HG02571 (cell line): ENCODE results near the gene TMEM30B.

Experiments
- ATAC-seq: cut with Tn5 transposase; IDR thresholded peaks from one replicate; pipeline ENCODE4 v1.9.1; 2021; ENCODE audit warnings: mild to moderate bottlenecking, moderate library complexity; ENCODE audit not compliant: unreplicated experiment

The TMEM30B gene

DNA sequence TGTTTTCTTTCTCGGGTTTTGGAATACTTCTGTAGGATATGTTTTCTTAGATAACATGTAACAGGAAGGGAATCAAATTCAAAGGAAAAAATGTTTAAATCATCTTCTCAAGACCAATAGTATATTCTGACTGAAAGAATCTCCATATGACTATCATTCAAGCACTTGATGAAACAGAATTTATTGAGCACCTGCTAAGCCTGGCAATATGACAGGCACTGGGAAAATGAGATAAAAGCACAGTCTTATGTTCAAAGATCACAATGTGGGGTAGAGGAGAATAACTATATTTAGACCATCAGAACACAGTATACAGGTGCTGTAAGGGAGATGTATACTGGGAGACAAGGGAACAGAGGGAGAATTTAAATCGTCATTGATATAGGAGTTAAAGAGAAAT lies 19.1 kb upstream of the TMEM30B start:
- ATAC-seq: no peak

DNA sequence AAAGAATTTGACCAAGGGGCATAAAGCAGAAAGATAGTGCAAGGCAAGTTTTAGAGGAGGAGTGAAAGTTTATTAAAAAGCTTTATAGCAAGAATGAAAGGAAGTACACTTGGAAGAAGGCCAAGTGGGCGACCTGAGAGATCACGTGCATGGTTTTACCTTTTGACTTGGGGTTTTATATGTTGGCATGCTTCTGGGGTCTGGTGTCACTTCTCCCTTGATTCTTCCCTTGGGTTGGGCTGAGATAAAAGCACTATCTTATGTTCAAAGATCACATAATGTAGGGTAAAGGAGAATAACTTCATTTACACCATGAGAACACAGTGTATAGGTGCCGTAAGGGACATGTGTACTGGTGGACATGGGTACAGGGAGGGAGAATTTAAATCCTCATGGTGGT lies 17.7 kb upstream of the TMEM30B start:
- ATAC-seq: no peak

DNA sequence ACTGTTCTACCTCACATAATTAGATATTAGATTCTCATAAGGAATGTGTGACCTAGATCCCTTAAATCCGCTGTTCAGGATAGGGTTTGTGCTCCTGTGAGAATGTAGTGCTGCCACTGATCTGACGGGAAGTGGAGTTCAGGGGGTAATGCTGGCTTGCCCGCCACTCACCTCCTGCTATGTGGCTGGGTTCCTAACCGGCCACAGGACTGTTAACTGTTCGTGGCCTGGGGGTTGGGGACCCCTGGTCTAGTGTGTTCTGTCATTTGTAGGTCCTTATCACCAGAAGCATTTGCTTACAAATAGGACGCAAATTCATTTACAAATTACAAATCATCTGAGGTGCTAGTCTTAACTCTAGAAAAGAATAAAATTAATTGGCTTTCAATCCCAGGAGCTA lies 16.4 kb upstream of the TMEM30B start:
- ATAC-seq: no peak

DNA sequence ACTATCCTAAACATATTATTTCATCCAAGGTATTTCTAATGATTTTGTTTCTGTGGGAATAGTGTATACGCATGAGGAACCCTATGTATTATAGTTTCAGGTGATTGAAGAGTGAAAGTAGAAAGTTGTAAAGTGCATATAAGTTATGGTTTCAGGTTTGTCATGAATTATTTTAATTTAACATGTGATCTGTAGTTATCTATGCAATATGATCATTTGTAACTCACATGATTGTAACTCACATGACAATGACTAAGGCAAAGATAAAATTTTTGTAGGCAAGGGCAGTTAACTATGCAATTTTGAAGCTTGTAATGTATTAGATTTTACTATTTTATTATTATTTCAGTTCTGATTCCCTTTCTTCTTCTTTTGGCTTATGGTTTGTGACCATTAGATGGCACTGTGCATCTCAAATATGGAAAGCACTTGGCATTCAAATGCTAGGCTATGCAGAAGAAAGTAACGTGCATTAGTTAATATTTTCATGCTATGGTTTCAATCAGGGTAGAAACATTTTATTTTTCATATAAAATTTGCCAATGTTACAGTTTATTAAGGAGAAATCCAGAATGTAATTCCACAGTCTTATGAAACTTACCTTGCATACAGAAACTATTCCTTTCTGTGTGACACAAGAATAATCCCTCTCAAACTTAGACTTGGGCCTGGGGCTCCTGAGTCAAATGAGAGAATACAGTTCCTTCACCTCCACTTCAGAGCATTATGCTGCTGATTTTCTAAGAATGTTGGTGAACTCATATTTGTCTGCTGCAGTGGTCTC lies 15.8 kb upstream of the TMEM30B start:
- no peak for ATAC-seq

DNA sequence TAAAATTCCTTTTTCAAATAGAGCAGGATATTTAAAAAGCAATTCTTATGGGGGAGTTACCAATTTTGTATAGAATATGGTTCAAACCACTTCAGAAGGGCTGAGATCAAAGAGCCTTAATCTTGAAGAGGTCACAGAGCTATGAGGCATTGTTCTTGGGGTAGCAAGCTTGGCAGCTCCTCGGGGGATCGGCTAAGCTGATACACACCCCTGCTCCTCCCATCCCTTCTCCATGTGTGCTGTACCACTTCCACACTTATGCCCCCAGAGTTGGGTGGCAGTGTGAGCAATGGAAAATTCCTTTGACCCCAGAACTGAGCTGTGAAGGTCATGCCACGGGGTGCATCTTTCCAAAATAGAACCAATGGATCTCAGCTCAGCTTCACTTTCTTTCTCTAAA lies 15.0 kb upstream of the TMEM30B start:
- no peak for ATAC-seq

DNA sequence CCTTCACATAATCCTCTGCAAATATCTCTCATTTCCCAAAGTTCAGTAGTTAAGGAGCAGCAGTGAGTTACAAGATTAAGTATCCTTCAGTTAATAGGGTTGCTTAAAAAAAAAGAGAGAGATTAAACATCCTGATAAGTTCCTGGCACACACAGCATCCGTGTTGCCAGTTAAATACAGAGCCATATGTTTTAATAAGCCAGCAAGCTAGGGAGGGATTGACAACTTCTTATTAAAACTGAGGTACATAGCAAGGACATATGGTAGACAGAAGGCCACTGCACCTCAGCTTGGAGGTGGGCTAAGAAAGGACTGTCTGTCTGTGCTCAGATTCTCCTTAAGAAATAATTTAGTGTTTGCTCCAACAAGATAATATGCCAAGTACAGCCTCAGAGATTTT lies 9.6 kb upstream of the TMEM30B start:
- no peak for ATAC-seq

DNA sequence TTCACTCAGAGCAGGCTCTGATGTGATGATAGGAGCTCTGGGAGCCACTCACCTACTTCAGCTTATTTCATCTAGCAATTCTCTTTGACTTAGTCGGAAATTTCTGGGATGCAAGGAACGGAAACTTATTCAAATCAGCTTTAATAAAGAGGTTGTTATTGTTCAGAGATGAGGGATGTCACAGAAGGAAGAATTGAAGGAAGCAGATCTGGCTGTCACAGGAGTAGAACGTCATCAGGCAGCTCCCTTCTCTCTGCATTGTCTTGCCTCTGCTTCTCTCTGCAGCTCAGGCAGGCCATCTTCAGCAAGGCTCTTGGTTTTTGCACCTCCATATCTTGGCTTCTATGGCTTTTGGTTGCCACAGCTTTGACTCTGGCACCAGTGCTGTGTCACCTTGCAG lies 7.6 kb upstream of the TMEM30B start:
- no peak for ATAC-seq

DNA sequence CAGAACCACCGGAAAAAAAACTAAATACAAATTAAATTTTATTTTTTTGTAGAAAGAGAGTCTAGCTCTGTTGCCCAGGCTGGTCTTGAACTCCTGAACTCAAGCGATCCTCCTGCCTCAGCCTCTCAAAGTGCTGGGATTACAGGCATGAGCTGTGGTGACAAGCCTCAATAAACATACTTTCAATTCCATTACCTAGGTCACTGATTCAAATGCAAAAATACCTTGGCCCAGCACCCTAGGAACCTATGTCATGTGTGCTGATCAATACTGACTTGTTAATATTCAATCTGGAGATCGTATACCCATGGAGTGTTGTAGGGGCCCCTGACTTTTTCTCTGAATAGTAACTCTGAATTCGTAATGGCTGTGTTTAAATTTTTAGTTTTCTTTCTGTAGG lies 7.1 kb upstream of the TMEM30B start:
- no peak for ATAC-seq

DNA sequence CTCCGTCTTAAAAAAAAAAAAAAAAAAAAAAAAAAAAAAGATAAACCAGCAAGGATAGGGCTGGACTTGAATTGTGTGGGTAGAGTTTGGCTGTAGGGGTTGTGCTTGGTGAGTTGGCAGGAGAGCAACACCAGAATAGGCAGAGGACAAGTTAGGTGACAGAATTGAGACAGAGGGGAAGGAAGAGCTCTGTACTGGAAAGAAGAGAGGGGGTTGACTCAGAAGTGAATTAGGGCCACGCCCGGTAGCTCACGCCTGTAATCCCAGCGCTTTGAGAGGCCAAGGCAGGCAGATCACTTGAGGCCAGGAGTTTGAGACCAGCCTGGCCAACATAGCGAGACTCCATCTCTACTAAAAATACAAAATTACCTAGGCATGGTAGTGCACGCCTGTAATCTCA lies 6.1 kb upstream of the TMEM30B start:
- ATAC-seq: no peak

DNA sequence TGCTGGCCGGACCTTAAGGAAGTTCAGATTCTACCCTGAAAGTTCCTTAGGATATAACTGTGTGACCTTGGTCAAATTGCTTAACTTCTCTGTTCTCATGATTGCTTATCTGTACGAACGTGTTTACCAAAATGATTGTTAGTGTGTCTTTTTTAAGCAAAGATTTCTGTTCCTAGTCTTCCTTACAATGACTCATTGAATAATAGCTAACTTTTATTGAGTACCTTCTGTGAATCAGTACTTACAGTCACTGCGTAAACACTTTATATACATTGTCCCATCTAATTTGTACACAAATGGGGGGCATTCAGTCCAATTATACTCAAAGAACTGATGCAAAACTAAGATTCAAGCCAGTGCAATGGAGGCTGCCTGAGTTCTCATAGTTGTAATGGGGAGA lies 4.2 kb upstream of the TMEM30B start:
- ATAC-seq: no peak

DNA sequence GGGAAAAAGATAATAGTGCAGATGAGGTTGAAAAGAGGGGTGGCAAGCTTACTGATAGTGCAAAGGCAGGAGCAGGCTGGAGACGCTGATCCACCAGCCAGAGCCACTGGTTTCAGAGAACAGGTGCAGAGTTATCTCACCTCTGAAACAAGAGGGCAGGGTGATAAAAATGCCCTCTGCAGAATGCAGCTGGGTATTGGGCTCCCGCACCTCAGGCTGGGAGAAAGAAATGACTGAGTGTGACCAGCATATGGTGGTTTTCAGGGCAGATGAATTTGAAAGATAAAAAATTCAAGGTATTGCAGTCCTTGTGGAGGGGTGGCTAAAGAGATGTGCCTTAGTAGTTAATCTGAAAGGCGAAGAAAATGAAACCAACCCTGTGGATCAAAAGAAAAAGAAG lies 2.9 kb upstream of the TMEM30B start:
- ATAC-seq: no peak

DNA sequence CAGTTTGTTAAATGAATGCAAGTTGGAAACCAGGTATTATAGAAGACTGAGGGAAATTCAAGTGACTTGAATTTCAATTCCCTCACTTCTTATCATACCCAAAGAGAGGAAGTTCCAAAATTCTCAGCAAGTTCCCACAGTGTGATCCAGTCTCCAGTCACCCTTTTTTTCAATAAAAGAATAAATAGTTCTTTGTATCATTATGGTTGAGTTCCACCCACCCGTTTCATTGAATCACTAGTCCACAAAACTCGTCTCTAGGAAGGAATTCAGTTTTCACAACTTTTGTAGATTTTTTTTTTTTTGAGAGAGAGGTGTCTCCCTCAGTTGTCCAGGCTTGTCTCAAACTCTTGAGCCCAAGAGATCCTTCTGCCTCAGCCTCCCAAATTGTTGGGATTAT lies 1.6 kb upstream of the TMEM30B start:
- ATAC-seq: no peak

DNA sequence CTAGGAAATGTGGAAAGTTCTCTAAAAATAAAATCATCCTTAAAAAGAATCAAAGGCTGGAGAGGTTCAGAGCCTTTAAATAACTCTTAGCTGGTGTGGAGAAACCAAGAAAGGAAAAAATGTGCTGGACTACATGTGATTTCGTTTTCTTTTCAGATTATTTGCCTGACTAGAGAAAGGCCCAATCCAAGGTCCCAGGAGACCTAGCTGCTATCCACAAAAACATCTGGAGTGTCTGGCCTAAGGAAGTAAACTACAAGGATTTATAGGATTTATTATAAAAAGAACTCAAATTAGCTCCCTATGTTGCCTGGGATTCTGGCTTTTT lies 774 bp upstream of the TMEM30B start:
- ATAC-seq: no peak

DNA sequence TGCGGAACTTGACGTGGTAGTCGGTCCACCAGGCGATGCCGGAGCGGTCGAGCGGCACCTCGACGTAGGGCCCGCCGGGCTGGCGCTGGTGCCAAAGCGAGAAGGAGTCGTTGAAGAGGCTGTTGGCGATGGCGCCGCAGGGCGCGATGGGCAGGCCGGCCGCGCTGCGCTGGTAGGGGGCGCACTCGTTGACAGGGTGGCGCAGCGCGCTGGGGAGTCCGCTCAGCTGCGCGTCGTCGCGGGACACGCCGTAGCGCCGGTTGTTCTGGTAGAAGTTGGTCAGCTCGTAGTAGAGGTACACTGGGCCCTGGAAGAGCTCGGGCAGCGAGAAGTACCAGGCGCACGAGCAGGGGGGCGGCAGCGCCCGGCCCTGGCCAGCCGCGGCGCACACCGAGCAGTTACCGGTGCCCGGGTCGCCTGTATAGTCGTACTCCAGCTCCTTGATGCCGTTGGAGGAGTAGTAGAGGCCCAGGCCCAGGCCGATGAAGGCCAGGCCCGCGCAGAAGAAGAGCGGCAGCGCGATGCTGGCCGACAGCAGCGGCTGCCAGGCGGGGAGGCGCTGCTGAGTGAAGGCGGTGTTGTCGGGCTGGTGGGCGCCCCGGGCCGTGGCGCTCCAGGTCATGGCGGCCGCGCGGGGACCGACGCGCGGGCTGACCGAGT lies 482 bp downstream of the TMEM30B start:
- no peak for ATAC-seq

DNA sequence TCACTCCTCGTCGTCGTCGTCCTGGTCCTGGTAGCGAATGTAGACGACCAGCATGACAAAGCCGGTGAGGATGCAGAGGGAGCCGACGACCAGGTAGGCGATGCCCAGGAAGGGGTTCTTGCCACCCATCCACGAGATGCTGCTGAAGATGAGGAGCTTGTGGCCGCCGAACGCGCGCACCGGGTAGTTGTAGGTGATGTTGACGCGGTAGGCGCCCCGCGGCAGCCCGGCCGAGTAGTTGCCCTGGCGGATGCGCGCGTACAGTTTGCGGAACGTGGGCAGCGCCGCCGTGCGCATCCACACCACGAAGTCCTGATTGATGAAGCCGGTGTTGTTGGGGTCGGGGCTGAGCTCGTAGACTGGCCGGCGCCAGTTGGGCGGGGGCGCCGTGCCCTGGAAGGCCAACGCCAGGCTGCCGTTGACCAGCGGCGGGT lies 1.0 kb downstream of the TMEM30B start:
- no peak for ATAC-seq

DNA sequence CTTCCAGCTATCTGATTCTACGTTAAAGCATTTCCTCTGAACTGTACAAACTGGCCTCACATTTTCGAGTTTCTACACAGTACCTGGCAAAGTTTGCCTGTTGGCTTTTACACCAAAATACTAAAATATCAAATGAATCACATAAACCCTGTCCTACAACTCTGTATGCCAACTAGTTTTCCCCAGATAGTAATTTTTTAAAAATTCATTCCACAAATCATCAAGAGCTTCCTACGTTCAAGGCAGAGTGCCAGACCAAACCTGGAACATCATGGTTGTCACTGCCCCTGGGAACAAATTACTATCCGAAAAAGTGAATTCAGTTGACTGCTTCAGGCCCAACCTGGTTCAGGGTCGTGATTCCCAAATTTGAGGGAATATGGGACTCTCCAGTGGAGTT lies 2.1 kb downstream of the TMEM30B start:
- no peak for ATAC-seq

DNA sequence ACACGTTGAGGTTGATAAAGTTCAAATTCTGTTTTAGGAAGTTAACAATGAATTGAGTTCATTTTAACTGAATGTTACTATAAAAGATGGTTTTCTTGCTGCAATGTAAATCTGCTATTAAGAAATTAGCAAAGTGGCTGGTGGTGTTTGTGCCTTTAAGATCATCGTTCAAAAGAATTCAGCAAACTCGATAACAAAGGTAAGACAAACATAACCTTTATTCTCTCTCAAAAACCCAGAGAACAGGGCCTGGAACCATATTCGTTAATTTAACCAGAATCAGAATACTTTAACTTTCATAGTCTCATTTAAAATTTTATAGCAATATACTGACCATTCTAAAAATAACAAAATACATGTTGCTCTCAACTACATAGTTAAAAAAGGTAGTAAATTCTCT lies 3.4 kb downstream of the TMEM30B start:
- ATAC-seq: no peak

DNA sequence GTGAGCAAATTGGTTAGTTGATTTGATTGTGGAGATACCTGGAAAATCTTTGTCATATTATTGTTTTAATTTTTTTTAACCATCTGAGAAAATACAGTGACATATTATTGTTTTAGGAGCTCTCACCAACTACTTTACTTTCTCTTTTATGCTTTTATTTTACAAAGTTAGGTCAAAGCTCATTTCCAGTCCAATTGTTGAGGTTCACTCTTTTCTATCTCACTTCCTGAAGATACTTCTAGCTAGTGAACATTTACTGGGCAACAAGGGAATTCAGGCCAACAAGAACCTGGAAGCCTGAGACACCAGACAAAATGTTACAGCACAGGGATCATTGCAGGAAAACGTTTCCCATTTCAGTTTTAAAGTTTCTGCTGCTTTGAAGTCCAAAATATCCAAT lies 3.9 kb downstream of the TMEM30B start:
- no peak for ATAC-seq

DNA sequence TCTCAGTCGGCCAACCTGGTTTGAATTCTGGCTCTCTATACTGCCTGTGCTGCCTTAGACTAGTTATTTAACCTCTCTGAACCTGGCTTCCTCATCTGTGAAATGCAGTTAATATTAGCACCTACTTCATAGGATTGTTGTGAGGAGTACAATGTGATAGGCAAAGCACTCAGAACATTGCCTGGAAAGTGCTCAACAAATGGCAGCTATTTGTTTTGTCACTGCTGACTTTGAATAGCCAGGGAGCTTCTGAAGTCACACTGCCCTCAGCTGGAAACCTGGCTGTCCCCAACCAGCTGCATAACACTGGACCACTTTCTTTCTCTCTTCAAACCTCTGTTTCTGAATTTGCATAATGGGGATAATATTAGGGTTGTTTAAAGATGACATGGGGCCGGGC lies 9.6 kb downstream of the TMEM30B start:
- no peak for ATAC-seq

DNA sequence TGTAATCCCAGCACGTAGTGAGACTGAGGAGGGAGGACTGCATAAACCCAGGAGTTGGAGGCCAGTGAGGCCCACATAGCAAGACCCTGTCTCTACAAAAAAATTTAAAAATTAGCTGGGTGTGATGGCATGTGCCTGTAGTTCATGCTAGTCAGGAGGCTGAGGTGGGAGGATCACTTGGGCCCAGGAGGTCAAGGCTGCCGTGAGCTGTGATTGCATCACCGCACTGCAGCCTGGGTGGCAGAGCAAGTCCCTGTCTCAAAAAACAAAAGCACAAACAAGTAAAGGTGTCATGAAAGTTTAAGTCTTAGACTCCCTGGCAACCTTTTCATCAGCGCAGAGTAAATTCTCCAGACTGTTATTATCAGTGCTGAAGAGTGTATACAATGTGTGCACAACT lies 10.4 kb downstream of the TMEM30B start:
- no peak for ATAC-seq

DNA sequence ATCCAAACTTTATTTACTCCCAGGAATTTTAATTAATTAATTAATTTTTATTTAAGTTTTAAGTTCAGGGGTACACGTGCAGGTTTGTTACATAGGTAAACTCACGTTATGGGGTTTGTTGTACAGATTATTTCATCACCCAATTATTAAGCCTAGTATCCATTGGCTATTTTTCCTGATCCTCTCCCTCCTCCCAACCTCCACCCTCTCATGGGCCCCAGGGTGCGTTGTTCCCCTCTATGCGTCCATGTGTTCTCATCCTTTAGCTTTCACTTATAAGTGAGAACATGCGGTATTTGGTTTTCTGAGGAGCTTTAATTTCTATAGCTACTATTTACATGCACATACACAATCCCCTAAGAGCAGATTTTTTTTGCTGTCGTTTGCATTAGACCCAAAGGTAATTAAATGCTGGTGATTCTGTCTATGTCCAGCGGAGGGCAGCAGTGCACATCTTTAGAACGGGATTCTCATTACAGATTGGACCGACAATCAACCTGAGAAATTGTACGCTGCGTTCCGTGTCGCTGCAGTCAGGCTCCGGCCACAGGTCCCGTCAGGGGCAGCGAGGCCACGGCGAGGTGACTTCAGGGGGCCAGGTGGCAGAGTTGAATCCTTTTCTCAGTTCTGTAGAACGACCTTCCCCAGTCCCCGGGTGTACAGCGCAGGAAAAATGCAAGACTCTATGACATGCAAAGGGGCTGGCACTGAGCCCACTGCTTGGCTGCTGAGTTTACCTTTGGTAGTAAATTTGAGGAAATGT lies 11.6 kb downstream of the TMEM30B start:
- ATAC-seq: peak; percentile 88

DNA sequence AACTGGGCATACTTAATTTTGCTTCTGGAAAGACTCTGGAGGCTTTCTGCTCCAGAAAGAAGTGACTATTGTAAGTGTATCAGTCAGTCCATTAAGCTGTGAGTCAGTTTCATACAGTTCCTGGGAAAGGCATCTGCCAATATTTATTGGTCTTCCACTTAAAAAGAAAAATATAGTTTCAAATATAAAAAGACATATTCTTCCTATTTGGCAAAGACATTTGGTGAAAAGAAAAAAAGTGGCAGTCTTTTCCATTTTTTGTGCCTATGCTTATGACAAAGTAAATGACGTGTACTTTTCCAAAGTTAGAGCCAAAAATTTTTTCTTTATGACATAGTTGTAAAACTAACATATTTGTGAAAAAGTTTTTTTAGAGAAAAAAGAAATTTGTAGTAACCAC lies 12.3 kb downstream of the TMEM30B start:
- ATAC-seq: no peak
